OCI-LY7 (cell line): ENCODE data around the gene BUD23. TPM values are rescaled to one million over a fixed set of nuclear protein-coding genes. Genes with fewer than 3 reads are reported as not detected.

Experiments used
- BruUV-seq: library from RNA; stranded (reverse); fragments of 400-500 nt; replicated peaks from 2 replicates; lab custom pipeline; 2021; lab: Mats Ljungman, UMichigan
- CTCF ChIA-PET: fragments of 300-600 bp; sonication (Branson Sonifier 250); formaldehyde crosslinking; loops from one replicate; lab custom pipeline; 2022; ENCODE audit warnings: antibody characterized with exemption; ENCODE audit not compliant: unreplicated experiment; lab: Charles Lee
- POLR2A ChIA-PET: fragments of 300-600 bp; sonication (Branson Sonifier 250); formaldehyde crosslinking; loops from one replicate; lab custom pipeline; 2022; ENCODE audit warnings: antibody characterized with exemption; lab: Charles Lee
- DNase-seq: peaks from one replicate; pipeline ENCODE4 v3.0.0-alpha.2; 2015; ENCODE audit warnings: low spot score
- H2AFZ ChIP-seq: fragments of 200-600 bp; sonication (generic), shearing (Covaris generic); 2 replicates; pipeline ENCODE4 v1.6.1; 2014; ENCODE audit warnings: mild to moderate bottlenecking, antibody characterized with exemption, low read length, moderate library complexity
- H3K27ac ChIP-seq: fragments of 200-600 bp; sonication (generic); 2 replicates; pipeline ENCODE4 v1.5.1; 2014; ENCODE audit warnings: mixed run types, low read depth, mild to moderate bottlenecking, moderate library complexity, low read length, inconsistent platforms; ENCODE audit not compliant: poor library complexity, severe bottlenecking
- H3K36me3 ChIP-seq: fragments of 200-600 bp; sonication (generic); 2 replicates; pipeline ENCODE4 v1.6.1; 2014; ENCODE audit warnings: mild to moderate bottlenecking, antibody characterized with exemption, low read length, moderate library complexity, mixed read lengths; ENCODE audit not compliant: insufficient read depth
- H3K4me1 ChIP-seq: fragments of 200-600 bp; sonication (generic); 2 replicates; pipeline ENCODE4 v1.5.1; 2014; ENCODE audit warnings: mild to moderate bottlenecking, low read length; ENCODE audit not compliant: insufficient read depth, poor library complexity, severe bottlenecking
- H3K4me2 ChIP-seq: fragments of 200-600 bp; sonication (generic); 2 replicates; pipeline ENCODE4 v1.6.1; 2014; ENCODE audit warnings: mild to moderate bottlenecking, low read length
- H3K4me3 ChIP-seq: fragments of 200-600 bp; sonication (generic); 2 replicates; pipeline ENCODE4 v1.5.1; 2014; ENCODE audit warnings: mild to moderate bottlenecking, low read depth, low read length; ENCODE audit not compliant: poor library complexity, severe bottlenecking
- H3K79me2 ChIP-seq: fragments of 200-600 bp; sonication (generic); 2 replicates; pipeline ENCODE4 v1.6.1; 2016; ENCODE audit warnings: low read depth, mild to moderate bottlenecking, low read length, moderate library complexity, mixed read lengths; ENCODE audit not compliant: insufficient read depth
- H3K9me2 ChIP-seq: fragments of 200-600 bp; sonication (generic); 2 replicates; pipeline ENCODE4 v1.6.1; 2016; ENCODE audit warnings: mild to moderate bottlenecking, low read length, mixed read lengths; ENCODE audit not compliant: insufficient read depth
- H3K9me3 ChIP-seq: fragments of 200-600 bp; sonication (generic); 2 replicates; pipeline ENCODE4 v1.6.1; 2014; ENCODE audit warnings: mild to moderate bottlenecking, mixed run types, low read length, mixed read lengths
- H4K20me1 ChIP-seq: fragments of 200-600 bp; sonication (generic); 2 replicates; pipeline ENCODE4 v1.6.1; 2014; ENCODE audit warnings: mild to moderate bottlenecking, antibody characterized with exemption, low read length, moderate library complexity, mixed read lengths; ENCODE audit not compliant: insufficient read depth
- EZH2phosphoT487 ChIP-seq: fragments of 200-600 bp; sonication (generic); IDR thresholded peaks from 2 replicates; pipeline ENCODE4 v1.6.1; 2018; ENCODE audit warnings: low read depth, borderline replicate concordance, mild to moderate bottlenecking, mixed run types, antibody characterized with exemption, low read length, moderate library complexity, mixed read lengths
- intact Hi-C: fragments of 100-400 bp; cut with micrococcal nuclease; formaldehyde crosslinking; loops from one replicate; pipeline ENCODE4 v1.10.0; 2022; ENCODE audit not compliant: unreplicated experiment
- total RNA-seq, 2 experiments: library from RNA; depleted of rRNA in 1 of 2; stranded (reverse); fragments of >200 nt in 1 of 2; shearing (Covaris generic) in 1 of 2; gene quantifications; 2 replicates each; pipeline ENCODE4 v1.2.3, GENCODE V29; 2014 to 2022
- TF ChIP-seq, protein P1 (sequence below): fragments of 200-600 bp; sonication (generic); conservative IDR thresholded peaks from 2 replicates; pipeline ENCODE4 v1.5.1; 2014; ENCODE audit warnings: mild to moderate bottlenecking, antibody characterized with exemption, low read length, moderate library complexity, mixed read lengths

BUD23 gene
- total RNA-seq, 2 experiments from 2014 or later, result 58.1 to 91.1 TPM

DNA sequence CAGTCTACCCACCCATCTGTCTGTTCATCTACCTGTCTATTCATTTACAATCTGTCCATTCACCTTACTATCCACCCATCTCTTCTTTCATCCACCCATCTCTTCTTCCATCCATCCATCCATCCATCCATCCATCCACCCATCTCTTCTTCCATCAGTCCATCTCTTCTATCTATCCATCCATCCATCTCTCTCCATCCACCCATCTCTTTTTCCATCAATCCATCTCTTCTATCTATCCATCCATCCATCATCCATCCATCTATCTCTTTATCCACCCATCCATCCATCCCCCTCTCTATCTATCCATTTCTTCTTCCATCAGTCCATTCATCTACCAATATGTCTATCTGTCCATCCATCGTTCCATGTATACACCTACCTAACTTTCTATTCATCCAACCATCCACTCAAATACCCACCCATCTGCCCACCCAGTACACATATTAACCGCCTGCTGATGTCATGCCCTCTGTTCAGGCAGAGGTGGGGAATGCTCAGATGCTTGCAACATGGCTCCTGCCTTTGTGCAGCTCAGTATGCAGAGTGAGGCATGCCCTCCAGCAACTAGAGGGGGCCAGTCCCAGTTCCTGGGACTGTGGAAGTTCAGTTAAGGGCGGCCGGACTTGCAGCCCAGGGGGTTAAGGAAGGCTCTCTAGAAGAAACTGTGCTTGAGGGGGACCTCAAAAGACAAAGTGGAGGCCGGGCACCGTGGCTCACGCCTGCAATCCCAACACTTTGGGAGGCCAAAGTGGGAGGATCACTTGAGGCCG, 47.8 kb upstream of the BUD23 start:
- H3K27ac ChIP-seq, result no peak overlapping the region
- DNase-seq, result no peak
- H2AFZ ChIP-seq, result no peak overlapping the region
- TF ChIP-seq EZH2phosphoT487, result no peak
- TF ChIP-seq, protein P1, sequence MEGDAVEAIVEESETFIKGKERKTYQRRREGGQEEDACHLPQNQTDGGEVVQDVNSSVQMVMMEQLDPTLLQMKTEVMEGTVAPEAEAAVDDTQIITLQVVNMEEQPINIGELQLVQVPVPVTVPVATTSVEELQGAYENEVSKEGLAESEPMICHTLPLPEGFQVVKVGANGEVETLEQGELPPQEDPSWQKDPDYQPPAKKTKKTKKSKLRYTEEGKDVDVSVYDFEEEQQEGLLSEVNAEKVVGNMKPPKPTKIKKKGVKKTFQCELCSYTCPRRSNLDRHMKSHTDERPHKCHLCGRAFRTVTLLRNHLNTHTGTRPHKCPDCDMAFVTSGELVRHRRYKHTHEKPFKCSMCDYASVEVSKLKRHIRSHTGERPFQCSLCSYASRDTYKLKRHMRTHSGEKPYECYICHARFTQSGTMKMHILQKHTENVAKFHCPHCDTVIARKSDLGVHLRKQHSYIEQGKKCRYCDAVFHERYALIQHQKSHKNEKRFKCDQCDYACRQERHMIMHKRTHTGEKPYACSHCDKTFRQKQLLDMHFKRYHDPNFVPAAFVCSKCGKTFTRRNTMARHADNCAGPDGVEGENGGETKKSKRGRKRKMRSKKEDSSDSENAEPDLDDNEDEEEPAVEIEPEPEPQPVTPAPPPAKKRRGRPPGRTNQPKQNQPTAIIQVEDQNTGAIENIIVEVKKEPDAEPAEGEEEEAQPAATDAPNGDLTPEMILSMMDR, result no peak
- ChIA-PET POLR2A (no interaction called here), CTCF (no interaction called here)
- H3K4me2 ChIP-seq, result no peak overlapping the region
- no peaks in the 10 kb centered on the region for H3K4me1 ChIP-seq
- no TSS peak for BruUV-seq
- H3K4me3 ChIP-seq, result no peak overlapping the region
- intact Hi-C loops, result no loop called here
- H3K9me2 ChIP-seq, result no peaks in the 10 kb centered on the region
- no peaks in the 10 kb centered on the region for H4K20me1 ChIP-seq
- H3K79me2 ChIP-seq, result no peaks in the 10 kb centered on the region
- no peaks in the 10 kb centered on the region for H3K36me3 ChIP-seq
- H3K9me3 ChIP-seq, result no peaks in the 10 kb centered on the region

DNA sequence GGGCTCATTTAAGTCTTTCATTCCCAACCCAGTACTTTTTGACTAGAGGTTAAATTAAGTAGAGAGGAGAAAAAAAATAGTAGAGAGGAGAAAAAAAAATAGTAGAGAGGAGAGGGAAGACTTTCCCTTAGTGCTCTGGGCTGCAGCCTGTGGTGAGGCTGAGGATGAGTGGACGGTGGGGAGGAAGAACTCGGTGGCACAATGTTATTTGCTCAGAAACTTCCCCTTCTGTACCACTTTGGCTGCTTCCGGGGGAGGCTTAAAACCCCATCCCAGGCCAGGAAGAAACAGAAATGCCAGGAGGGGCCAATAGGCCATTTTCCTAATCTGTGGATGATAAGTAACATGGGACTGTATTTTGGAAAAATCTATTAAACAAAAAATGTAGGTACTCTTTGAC, 44.5 kb upstream of the BUD23 start:
- H3K9me2 ChIP-seq, result no peaks in the 10 kb centered on the region
- no peak for DNase-seq
- POLR2A ChIA-PET, result no interaction called here
- no peaks in the 10 kb centered on the region for H3K36me3 ChIP-seq
- no TSS peak for BruUV-seq
- no peak overlapping the region for H2AFZ ChIP-seq
- H3K9me3 ChIP-seq, result 0 out of 2 replicates have a peak, but pooled peaks cover 12% of the 10 kb centered on the region
- H3K27ac ChIP-seq, result no peak overlapping the region
- H3K4me2 ChIP-seq, result no peak overlapping the region
- no peaks in the 10 kb centered on the region for H3K4me1 ChIP-seq
- no peaks in the 10 kb centered on the region for H3K79me2 ChIP-seq
- intact Hi-C loops, result no loop called here
- TF ChIP-seq EZH2phosphoT487, result no peak
- TF ChIP-seq, protein P1, result no peak
- H4K20me1 ChIP-seq, result no peaks in the 10 kb centered on the region
- H3K4me3 ChIP-seq, result no peak overlapping the region
- CTCF ChIA-PET, result no interaction called here

DNA sequence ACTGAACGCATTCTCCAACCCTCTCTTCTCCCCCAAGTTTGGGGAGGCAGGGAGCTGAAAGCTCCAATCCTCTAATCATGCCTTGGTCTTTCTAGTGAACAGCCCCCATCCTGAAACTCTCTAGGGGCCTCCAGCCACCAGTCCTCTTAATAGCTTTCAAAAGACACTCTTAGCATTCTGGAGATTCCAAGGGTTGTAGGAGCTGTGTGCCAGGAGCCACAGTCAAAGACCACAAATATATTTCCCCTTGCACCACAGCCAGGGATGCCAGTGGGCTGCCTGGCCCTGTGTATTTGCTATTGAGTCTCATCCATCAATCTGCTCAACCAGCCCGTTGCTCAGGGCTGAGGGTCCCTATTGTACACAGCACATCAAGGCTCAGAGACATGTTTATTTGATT, 40.6 kb upstream of the BUD23 start:
- no peak overlapping the region for H2AFZ ChIP-seq
- no peaks in the 10 kb centered on the region for H3K9me2 ChIP-seq
- 0 out of 2 replicates have a peak, but pooled peaks cover 12% of the 10 kb centered on the region for H3K9me3 ChIP-seq
- no peaks in the 10 kb centered on the region for H3K79me2 ChIP-seq
- BruUV-seq, result no TSS peak
- no peak for DNase-seq
- H3K4me1 ChIP-seq, result no peaks in the 10 kb centered on the region
- H3K36me3 ChIP-seq, result no peaks in the 10 kb centered on the region
- ChIA-PET CTCF (no interaction called here), POLR2A (no interaction called here)
- no peak overlapping the region for H3K27ac ChIP-seq
- no peak overlapping the region for H3K4me3 ChIP-seq
- H4K20me1 ChIP-seq, result no peaks in the 10 kb centered on the region
- H3K4me2 ChIP-seq, result no peak overlapping the region
- TF ChIP-seq EZH2phosphoT487, result no peak
- TF ChIP-seq, protein P1, result no peak
- intact Hi-C loops, result no loop called here
